GM12892 (cell line): ENCODE data around the gene STK11.
A peak's percentile ranks its signal among the peaks of the same experiment; 100 is the strongest.

Experiments used
- DNase-seq: peaks from one replicate; pipeline ENCODE4 v3.0.0; 2011; ENCODE audit not compliant: insufficient read length
- FAIRE-seq: peaks from 2 replicates; lab custom pipeline; 2011; peaks lifted over from hg19 to GRCh38; lab: Jason Lieb, UNC
- POLR2A ChIP-seq: IDR thresholded peaks from 2 replicates; pipeline ENCODE4 v1.6.1; 2011; ENCODE audit warnings: low read depth, low read length, control low read depth
- POLR2AphosphoS5 ChIP-seq: IDR thresholded peaks from 2 replicates; pipeline ENCODE4 v1.6.1; 2011; ENCODE audit warnings: low read depth, low read length, control low read depth
- TAF1 ChIP-seq: IDR thresholded peaks from 2 replicates; pipeline ENCODE4 v1.6.1; 2011; ENCODE audit warnings: low read depth, mild to moderate bottlenecking, control low read depth, low read length, borderline replicate concordance

The STK11 gene

DNA sequence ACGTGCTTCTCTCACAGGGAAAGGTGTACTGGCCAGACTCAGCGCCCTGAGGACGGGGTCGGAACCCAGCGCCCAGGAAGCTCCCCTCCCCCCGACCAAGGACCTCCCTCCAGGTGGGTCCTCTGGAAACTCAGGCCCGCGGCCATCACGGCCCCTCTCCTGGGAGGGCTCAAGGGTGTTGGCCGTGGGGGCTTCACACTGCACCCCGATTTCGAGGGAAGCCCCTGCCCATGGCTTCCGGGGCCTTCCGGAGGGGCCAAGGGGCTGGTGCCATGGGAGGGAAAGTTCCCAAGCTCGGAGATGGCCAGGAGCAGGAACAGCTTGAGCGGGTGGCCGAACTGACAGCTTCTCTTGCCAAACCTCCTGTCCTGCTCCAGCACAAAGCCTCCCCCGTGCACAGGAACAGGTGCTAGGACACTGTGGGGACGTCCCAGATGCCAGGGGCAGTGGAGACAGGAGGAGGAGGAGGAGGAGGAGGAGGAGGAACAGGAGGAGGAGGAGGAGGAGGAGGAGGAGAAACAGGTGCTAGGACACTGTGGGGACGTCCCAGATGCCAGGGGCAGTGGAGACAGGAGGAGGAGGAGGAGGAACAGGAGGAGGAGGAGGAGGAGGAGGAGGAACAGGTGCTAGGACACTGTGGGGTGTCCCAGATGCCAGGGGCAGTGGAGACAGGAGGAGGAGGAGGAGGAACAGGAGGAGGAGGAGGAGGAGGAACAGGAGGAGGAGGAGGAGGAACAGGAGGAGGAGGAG, 41.5 kb upstream of the STK11 start:
- FAIRE-seq, result peak; percentile 42
- DNase-seq, result no peak
- no peak for TF ChIP-seq POLR2A
- TF ChIP-seq POLR2AphosphoS5, result no peak
- TF ChIP-seq TAF1, result no peak

DNA sequence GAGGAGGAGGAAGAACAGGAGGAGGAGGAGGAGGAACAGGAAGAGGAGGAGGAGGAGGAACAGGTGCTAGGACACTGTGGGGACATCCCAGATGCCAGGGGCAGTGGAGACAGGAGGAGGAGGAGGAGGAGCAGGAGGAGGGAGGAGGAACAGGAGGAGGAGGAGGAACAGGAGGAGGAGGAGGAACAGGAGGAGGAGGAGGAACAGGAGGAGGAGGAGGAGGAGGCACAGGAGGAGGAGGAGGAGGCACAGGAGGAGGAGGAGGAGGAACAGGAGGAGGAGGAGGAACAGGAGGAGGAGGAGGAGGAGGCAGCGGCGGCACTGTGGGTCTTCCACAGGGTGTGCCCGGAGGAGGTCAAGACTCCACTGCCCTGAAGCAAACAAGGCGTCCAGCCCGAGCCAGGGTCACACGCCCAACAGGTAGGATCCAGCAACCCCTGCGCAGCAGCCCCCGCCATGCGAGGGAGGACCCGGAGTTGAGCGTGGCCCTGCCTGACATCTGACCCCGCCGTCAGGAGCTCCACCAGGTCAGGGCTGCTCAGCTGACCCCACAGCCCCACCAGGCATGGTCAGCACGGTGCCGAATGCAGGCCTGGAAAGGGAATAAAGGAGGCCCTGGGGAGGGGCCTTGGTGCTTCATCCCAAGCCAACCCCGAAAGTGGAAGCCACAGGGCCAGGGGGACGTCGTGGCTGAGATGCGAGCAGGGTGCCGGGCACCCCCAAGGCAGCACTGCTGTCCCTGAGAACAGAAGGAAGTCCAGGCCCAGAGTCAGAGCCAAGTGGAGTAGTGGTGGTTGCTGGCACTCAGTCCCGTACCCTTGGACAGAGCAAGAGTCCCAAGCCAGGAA, 40.7 kb upstream of the STK11 start:
- FAIRE-seq (no peak), DNase-seq (no peak)
- no peak for TF ChIP-seq TAF1
- no peak for TF ChIP-seq POLR2AphosphoS5
- no peak for TF ChIP-seq POLR2A

- no peak for TF ChIP-seq TAF1
- TF ChIP-seq POLR2A, result no peak
- no peak for TF ChIP-seq POLR2AphosphoS5
- FAIRE-seq, result no peak
- DNase-seq, result no peak
Measured at GRCh38 chr19:1166872-1167573, 38.6 kb upstream of the STK11 start.

- DNase-seq (no peak), FAIRE-seq (no peak)
- TF ChIP-seq POLR2AphosphoS5 (no peak), POLR2A (no peak), TAF1 (no peak)
Measured at GRCh38 chr19:1167687-1168571, 37.6 kb upstream of the STK11 start.

- DNase-seq (no peak), FAIRE-seq (no peak)
- no peak; the same call in 1 of the 2 replicates for TF ChIP-seq POLR2AphosphoS5
Measured at GRCh38 chr19:1168572-1169410, 36.8 kb upstream of the STK11 start.

DNA sequence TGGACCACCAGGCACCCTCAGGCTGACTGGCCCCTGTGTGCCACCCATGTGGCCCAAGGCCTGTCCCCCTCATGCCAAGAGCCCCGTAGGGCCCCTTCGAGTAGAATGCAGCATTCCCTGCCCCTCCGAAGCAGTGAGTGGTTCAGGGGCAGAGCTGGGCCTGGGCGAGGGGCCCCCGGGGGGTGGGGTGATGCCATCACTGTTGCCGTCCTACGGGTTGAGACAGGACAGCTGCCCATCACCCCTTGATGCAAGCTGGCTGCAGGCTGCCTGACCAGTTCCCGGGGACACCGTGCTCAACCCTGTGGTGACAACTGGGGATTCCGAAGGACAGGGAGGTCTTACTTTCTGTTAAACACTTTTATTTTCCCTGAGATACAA, 36.2 kb upstream of the STK11 start:
- FAIRE-seq (no peak), DNase-seq (no peak)
- TF ChIP-seq POLR2A (no peak), POLR2AphosphoS5 (no peak; the same call in 1 of the 2 replicates), TAF1 (no peak)

GRCh38 chr19:1169921-1170885, 35.4 kb upstream of the STK11 start:
- FAIRE-seq, result no peak
- no peak for DNase-seq
- TF ChIP-seq POLR2A (no peak), TAF1 (no peak), POLR2AphosphoS5 (no peak)

- TF ChIP-seq TAF1 (no peak), POLR2A (no peak), POLR2AphosphoS5 (peak; percentile 33; the same call in 1 of the 2 replicates)
- FAIRE-seq, result no peak
- DNase-seq, result no peak
Measured at GRCh38 chr19:1170938-1171754, 34.4 kb upstream of the STK11 start.
